NCI-H2196 (cell line): ENCODE data around the gene MROH7.

Source experiments
- DNase-seq: peaks from one replicate; lab custom pipeline; 2025; ENCODE audit not compliant: unreplicated experiment; lab: John Stamatoyannopoulos, UW

MROH7 gene

DNA sequence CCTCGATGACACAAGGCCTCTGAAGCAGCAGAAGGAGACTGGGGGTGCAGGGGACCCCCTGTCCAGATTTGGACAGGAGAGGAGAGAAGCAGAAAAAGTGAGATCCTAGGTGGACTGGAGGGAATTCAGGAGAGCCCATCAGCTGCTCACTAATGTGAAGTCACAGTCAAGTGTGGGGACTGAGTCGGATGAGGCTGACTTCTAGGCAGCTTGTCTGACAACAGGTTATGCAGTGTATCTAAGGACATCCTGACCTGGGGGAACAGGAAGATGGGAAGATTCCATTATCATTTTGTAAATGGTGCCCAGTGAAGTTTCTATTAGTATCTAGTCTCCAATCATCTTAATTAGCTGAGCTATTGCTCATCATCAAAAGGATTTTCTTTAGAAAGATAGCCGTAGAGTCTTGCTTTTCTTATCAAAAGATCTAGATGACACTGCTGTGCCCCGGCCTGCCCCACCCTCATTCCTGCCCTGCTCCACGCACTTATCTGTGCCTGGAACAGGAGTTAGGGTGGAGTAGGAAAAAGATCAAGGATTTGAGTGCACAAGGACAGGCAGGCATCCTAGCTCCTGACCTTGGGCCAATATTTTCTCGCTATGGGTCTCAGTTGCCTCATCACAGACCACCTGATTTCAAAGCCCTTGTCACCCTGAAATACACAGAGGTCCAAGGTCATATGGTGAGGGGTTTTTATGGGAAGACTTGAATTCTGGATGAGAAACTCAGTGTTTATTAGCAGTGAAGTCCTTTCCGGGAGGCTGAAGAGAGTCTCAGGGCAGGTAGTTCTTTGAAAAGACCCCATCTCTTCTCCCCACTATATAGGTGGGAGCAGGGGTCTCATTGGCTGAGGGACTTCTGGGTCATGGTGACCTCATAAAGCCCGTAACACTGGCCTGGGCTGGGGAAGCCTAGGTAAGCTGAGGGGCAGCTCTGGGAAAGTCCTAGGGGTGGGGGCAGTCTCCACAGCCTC is at the start of gene MROH7:
Gene MROH7 (plus strand): TSS at position 924 of the 974 bp plus-strand sequence. CDS start 11,141 bp downstream, outside the sequence.
- no peak for DNase-seq

DNA sequence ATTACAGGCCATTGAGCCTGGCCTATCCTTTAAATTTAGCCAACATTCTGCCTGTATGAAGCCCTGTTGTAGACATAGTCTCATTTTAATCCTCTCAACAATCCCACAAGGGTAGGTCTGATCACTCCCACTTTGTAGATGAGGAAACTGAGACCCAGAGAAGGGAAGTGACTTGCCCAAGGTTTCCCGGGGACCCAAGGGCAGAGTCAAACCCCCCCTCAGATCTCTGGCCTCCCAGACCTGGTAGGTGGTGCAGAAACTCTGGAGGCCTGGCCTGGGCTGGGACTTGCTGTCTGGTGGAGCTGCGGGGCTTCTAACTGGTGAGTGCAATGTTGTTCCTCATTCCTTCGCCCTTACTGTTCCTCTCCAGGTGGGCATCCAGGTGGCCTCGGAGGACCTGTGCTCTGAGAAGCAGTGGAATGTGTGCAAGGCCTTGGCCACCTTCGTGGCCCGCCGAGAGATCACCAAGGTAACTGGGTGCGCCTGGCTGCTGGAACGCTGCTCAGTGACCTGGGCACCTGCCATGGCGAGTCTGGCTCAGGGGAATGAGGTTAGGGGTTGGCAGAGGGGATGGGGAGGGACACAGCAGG is 47.9 kb upstream of the MROH7 start:
- DNase-seq = no peak

DNA sequence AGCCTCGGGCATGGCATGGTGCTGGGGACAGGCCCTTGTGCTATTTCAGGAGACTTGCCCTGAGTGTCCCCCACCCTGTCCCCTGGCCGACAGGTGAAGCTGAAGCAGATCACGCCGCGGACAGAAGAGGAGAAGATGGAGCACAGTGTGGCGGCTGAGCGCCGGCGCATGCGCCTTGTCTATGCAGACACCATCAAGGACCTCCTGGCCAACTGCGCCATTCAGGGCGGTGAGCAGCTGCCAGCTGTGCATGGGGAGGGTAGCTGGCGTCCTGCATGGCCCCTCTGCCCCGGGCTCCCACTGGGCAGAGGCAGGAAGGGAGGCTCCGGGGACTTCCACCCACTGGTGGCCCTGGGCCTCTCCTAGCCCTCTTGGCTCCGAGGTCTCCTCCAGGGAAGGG is 47.1 kb upstream of the MROH7 start:
- DNase-seq = no peak

DNA sequence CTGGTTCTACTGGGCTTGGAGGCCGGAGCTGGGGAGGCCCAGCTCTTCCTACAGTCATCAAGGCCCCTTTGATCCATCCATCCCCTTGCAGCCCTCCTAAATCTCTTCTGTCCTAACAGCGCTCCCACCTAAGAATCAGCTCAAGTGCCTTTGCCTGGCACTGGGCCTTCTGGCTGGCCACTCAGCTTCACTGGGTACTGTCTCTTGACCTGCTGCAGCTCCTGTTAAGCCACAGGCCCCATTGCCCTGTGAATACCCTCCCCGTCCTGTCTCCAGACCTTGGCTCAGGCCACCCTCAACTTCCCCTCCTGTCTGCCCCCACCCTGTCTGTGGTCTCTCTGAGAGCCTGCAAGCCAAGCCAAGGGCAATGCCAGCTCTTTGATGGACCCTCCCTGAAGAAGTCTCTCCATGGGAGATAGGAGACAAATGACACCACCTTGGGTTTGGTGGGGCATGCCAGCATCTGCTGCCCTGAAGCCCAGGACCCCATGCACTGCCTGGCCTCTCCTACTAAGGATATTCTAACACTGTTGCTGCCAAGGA is 45.6 kb upstream of the MROH7 start:
- DNase-seq = no peak

DNA sequence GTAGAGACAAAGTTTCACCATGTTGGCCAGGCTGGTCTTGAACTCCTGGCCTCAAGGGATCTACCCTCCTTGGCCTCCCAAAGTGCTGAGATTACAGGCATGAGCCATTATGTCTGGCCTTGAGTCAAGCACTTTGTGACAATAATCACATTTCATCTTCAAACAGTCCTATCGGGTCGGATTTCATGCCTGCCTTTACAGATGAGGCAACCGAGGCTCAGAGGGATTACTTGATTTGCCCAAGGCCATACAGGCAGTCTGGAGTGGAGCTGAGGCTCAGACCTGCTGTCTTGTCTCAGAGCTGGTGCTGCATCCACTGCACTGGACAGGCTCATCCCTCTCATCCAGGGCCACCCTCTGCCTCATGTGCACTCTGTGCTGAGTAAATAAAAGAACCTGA is 44.8 kb upstream of the MROH7 start:
- no peak for DNase-seq

DNA sequence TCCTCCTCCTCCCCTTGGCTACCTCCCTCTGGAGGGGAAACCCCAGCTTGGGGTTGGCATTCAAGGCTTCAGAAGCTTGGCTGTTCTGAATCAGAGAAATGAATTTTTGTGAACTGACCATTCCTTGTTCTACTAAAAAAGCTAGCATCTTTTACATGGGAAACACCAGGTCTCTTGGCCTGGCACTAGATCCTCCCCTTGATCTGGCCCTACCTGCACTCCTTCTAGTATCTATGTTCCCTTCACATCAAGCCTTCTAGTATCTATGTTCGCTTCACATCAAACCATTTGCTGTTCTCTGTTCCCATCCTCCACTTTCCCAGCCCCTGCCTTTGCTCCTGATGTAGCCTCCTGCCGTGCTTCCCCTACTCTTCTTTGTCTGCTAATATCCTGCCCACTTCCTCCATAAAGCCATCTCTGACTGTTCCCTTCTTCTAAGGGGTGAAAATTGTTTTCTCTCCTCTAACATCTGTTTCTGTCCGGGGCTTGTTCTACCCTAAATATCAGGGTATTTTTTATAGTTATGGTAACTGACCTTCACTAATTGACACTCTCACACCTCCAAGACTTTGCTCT is 44.0 kb upstream of the MROH7 start:
- no peak for DNase-seq

DNA sequence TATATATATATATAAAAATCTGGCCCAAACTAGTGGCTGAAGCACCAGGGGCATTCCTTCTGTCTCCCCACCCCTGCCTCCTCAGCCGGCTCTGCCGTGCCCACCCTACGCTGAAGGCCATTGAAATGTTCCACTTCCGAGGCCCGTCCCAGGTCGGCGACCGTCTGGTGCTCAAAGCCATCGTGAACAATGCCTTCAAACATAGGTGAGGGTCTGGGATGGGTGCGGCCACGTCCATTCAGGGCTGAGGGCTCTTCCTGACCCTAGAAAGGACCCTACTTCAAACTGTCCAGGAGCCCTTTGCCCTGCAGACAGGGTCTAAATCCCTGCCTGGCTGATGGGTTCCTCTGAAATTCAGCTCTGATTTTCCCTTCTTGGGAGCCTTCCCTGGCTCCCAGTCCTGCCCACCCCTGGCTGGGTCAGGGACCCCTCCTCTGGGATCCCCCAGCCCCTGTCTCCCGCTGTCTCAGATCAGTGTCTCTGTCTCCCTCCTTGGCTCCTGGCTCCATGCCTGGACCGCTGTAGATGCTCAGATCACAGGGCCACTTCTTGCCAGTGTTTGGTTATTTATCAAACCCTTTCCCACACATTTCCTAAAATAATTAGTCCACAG is 42.3 kb upstream of the MROH7 start:
- no peak for DNase-seq

DNA sequence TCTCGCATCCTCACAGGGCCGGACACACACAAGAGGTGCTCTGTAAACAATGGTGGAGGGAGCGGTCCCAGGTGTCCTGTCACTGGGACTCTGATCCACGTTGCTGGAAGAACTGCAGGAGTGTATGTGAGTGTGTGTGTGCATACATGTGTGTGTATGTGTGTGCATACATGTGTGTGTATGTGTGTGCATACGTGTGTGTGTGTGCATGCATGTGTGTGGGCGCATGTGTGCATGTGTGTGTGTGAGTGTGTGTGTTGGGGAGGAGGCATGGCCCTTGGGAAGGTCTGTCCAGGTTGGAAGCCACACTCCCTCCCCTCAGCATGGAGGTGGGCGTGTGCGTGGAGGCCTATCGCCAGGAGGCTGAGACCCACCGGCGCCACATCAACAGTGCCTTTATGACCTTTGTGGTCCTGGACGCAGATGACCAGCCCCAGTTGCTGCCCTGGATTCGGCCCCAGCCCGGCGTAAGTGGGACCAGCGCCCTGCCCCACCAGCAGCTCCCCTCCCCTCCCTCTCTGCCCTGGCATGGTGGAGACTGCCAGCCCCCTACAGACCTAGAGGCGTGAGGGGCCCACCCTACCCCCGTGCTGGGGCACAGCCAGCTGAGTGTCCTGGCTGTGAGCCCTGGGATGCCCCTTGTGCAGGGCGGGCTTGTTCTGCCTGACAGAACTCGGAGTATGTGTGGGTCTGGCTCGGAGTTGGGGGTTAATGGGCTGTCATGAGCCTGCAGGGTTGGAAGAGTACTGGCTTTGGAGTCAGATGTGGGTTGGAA is 40.5 kb upstream of the MROH7 start:
- DNase-seq = no peak

DNA sequence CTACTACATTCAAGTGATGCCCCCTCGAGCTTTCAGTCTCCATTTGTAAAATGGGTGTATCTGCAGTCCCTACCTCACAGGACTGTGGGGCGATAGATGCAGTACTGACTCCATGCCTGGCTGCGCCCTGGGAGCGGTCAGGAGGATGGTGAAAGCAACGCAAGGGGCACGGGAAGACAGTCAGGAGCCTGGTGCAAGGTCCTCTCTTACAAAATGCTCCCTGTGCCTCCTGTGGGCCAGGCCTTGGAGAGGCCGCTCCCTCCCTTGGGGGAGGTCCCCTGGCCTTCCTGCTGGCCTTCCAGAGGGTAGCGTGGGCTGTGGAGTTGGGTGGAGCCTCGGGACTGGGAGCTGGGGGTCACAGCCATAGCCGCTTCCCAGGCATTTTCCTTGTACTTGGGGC is 39.9 kb upstream of the MROH7 start:
- DNase-seq = no peak

DNA sequence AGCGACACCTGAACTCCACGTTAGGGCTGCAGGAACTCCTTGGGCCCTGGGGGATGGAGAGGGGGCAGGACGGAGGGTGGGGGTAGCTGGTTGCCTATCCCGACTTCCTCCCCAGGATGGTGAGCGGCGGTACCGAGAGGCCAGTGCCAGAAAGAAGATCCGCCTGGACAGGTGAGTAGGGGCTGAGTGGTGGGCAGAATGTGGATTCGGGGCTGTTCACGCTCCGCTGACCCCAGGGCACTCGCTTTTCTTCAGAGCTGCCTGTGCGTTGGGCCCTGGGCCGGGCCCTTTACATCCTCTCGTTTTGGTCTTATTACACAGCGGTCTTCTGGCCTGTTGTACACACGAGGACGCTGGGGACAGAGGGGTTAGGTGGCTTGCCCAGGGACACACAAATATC is 39.0 kb upstream of the MROH7 start:
- no peak for DNase-seq

DNA sequence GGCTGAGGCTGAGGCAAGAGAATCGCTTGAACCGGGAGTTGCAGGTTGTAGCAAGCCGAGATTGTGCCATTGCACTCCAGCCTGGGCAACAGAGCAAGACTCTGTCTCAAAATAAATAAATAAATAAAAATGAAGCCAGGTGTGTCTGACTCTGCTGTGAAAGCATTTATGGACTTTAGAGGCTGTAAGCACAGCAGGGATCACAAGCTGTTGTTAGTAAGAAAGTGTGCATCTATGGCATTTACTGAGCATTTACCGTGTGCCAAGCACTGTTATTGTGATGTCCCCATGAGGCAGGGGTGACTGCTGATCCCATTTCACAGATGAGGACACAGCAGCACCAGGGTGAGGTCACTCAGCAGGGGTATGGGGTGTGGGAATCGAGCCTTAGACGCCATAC is 38.3 kb upstream of the MROH7 start:
- no peak for DNase-seq

DNA sequence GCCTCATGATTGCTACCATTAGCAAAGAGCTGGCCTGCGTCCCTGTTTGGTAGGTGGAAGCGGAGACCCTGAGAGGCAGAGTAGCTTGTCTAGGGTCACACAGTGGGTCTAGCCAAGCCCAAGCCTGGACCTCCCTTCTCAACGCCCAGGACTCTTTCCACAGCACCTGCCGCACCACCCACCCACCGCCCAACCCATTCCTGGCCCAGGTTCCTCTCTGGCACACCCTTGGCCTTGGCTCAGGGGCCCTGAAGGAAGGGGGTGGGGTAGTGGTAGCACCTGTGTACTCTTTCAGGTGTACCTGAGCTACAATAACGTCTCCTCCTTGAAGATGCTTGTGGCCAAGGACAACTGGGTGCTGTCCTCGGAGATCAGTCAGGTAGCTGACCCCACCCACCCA is 37.5 kb upstream of the MROH7 start:
- no peak for DNase-seq

DNA sequence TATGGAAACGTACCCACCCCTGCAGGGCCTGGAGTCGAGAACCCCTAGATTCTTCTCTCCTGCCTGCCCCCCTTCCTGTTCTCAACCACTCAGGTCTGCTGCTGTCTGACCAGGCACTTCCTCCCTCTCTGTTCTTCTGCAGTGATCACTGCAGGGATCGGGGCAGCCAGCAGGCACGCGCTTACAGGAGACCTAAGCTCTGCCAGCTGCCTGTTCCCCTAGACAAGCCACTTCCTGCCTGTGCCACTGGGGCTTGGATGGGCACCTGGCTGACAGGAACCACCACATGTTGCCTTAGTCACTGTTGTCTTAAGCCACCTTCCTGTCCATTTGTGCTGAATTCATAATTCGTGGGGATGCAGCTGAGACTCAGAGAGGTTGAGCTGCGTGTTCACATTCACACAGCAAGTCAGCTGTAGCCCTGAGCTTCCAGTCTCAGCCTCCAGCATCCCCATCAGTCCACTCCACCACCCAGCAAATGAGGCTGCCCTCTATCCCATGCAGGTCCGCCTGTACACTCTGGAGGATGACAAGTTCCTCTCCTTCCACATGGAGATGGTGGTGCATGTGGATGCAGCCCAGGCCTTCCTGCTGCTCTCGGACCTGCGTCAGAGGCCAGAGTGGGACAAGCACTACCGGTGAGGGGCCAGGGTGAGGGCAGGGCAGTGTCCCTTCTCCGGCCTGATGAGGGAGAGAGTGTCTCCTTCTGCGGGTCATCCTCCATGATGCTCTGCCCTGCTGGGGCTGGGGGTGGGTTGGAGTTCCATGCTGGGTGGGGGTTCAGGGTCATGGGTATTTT is 36.8 kb upstream of the MROH7 start:
- DNase-seq = peak; percentile 51

DNA sequence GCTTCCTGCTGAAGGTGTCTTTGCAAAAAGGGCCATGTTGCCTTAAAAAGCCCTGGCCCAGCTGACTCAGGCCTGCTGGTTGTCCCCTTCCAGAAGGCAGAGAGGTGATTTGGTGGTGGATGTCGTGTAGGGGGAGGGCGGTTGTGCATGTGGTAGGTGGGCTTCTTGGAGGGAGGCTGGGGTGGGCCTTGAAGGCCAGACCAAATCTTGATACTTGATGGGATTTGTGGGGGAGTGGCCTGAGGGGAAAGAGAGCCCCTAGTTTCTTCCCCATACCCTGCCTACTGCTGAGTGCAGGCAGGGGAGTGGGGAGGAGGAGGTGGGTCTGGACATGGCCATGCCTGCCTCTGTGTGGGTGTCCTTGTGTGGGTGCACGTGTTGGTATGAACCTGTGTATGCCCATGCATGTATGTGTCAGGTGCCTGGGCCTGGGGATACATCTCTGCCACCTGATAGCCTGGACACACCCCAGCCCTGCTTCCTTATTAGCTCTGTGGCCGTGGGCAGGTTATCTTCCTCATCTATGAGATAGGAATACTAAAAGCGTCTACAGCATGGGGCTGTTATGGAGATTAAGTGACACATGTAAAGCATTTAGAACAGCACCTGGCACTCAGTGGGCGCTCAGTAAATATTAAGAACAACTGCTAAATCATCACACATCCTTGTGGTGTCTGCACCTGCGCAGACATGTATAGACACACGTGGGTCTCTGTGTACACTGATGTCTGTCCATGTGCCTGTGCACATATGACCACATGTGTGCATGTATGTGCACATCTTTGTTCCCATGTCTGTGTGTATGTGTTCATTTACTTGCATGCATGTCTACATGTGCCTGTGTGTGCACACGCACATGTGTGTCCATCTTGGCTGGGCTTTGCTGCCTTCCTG is 35.2 kb upstream of the MROH7 start:
- DNase-seq = peak; percentile 60

DNA sequence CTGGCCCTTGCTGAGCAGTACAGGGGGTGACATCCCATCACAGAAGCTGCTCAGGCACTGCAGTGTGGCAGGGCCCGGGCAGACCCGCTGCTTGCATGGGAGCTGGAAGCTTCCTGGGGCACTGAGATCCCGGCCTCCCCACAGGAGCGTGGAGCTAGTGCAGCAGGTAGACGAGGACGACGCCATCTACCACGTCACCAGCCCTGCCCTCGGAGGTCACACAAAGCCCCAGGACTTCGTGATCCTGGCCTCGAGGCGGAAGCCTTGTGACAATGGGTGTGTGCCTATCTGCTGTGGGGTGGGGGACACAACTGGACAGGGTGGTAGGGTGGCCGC is 34.6 kb upstream of the MROH7 start:
- DNase-seq = no peak

DNA sequence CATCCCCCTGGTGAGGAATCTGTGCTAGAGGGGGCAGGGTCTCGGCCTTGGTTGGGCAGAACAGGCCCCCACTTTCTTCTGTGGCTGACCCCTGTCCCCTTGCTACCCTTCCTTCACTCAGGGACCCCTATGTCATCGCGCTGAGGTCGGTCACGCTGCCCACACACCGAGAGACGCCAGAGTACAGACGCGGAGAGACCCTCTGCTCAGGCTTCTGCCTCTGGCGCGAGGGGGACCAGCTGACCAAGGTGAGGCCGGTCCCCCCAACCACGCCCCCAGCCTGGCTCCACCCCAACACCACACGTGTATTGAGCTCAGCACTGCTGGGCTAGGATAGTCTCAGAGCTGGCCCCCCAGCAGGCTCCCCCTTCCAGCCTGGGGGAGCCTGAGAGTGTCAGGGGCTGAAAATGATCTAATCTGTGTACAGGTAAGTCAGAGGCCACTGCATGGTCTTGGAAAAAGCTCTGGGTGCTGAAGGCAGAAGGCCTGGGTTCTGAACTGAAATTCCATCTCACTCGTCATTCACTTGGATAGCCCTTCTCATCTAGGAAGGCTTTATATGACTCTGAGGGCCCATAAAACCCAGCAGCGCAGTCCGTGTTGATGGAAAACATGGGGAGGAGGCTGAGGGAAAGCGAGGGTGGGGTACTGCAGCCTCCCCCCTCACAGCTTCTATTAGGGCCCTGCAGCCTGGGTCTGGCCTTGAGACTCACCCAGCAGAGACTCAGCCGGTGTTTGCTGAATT is 33.6 kb upstream of the MROH7 start:
- DNase-seq = no peak

DNA sequence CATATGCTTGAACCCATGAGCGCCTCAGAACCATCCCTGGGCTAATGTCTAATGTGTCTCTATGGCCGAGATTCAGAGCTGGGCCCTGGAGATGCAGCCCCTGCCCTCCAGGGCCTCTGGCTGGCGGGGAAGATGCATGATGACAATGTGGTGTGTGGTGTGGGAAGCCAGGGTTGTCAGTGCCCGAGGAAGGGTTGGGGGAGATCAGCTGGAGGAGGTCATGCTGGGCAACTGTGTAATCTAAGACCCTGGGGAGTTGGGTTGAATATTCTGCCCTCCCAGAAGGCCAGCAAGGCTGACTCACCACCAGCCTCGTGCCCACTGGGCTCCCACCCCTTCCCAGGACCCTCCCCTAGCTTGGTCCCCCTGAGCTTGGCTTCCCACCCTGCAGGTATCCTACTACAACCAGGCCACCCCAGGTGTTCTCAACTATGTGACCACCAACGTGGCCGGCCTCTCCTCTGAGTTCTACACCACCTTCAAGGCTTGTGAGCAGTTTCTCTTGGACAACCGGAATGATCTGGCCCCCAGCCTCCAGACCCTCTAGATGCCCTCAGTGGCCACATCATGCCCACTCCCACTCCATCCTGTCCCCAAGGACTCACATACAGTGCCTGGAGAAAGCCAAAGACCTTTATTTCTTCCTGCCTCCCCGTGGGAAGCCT is 32.9 kb upstream of the MROH7 start:
- DNase-seq = no peak
